ENCODE measurements around the gene KHK.

Gene KHK

DNA sequence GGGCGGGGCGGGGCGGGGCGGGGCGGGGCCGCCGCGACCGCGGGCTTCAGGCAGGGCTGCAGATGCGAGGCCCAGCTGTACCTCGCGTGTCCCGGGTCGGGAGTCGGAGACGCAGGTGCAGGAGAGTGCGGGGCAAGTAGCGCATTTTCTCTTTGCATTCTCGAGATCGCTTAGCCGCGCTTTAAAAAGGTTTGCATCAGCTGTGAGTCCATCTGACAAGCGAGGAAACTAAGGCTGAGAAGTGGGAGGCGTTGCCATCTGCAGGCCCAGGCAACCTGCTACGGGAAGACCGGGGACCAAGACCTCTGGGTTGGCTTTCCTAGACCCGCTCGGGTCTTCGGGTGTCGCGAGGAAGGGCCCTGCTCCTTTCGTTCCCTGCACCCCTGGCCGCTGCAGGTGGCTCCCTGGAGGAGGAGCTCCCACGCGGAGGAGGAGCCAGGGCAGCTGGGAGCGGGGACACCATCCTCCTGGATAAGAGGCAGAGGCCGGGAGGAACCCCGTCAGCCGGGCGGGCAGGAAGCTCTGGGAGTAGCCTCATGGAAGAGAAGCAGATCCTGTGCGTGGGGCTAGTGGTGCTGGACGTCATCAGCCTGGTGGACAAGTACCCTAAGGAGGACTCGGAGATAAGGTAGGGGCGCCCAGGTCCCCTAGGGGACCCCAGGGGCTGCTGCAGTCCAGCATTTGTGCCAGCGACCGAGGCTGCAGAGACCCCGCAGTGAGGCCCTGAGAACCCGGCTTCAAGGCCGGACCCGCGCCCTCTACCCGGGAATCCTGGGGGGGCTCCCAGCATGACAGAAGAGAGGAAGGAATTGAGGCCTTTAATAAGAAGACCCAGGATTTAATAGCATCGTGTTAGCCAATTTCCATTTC is at the start of gene KHK:
Gene KHK (plus strand): TSS at position 49 of the 870 bp plus-strand sequence. CDS start 488 bp downstream, at position 537.
- peak; percentile 31 for DNase-seq

DNA sequence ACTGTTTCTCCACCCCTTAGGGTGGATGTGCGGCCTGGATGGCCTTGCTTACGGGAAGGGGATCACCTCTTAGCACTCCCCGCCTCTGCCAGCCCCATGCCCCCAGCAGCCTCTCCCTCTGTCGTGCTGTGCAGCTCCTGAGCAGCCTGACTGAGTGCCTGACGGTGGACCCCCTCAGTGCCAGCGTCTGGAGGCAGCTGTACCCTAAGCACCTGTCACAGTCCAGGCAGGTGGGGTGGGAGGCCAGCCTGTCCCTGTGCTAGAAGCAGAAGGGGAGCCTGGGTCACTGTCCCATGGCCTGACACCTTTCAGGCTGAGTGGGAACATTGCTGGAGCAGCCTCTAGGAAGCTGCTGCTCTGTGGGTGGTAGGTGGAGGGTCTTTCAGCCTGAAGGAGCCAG is 48.6 kb upstream of the KHK start:
- no peak for DNase-seq

DNA sequence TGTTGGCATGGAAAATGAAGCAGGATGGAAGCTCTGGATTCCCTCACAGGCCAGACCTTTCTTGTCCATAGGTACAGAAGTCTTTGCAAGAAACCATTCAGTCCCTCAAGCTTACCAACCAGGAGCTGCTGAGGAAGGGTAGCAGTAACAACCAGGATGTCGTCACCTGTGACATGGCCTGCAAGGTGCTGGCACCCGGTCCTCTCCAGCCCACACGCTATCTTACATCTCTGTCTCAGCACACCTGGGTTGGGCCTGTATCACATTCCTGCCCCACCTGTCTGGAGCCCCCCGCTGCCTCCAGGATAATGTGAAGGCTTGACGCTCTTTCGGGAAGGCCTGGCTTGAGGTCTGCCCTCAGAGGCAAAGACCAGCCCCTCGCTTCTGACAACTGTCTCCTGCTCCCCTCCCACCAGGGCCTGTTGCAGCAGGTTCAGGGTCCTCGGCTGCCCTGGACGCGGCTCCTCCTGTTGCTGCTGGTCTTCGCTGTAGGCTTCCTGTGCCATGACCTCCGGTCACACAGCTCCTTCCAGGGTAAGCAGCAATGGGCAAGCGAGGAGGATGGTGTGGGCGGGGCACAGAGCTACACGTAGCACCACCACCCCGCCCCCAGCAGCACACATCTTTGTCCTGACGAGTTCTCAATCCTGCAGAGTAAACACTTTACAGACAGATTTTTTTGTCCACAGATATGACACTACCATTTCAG is 47.8 kb upstream of the KHK start:
- DNase-seq = no peak

DNA sequence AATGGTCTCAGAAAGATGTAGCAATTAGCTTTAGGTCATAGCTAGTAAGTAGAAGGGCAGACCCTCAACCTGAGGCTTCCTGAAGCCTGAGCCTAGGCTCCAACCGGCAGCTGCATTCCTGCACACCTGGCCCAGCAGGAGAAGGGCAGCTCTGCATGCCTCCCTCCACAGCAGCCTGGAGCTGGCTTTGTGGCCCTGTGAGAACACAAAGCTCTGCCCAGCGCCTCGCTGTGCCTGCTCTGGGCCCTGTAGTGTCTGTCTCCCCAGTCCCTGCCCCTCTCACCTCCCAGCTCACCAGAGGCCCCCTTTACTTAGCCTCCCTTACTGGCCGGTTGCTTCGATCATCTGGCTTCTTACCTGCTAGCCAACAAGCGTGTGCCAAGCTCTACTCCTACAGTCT is 47.1 kb upstream of the KHK start:
- DNase-seq = no peak

DNA sequence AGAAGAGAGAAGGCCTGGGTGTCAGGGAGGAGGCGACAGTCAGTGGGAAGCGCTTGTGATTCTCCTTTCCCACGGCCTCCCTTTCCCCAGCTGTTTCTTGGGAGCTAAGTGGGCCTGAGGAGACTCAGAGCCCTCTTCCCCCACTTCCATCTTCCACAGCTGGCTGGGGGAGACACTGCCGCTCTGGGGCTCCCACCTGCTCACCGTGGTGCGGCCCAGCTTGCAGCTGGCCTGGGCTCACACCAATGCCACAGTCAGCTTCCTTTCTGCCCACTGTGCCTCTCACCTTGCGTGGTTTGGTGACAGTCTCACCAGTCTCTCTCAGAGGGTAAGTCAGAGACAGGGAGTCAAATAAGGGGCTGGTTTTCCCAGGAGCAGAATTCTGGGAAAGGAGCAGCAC is 46.7 kb upstream of the KHK start:
- DNase-seq = no peak

DNA sequence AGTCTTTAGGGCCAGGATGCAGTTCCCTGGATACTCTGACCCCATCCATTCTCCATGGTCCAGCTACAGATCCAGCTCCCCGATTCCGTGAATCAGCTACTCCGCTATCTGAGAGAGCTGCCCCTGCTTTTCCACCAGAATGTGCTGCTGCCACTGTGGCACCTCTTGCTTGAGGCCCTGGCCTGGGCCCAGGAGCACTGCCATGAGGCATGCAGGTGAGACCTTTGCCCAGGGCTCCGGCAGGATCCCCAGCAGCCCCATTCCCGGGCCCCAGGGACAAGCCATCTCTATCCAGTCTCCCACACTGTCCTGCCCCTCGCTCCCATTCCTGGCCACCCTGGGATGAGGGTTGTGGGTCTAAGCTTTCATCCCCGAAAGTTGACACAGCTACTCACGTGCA is 46.3 kb upstream of the KHK start:
- no peak for DNase-seq

DNA sequence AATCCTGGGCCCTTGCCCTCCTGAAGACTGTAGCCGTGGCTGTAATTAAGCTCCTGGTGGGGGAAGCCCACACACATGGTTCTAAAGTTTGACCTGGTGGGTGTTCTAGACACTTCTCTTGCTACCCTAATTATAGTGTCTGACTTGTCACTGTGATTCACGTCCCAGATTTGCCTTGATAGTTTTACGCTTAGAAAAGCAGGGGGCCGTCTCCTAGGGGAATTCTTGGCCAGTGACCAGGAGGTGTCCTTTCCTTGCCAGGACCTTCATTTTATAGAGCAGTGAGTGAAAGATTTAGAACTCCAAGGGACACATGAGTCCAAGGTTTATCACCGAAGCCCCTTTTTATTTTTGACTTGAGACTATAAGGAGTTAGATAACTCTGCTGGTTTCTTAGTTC is 44.8 kb upstream of the KHK start:
- no peak for DNase-seq

DNA sequence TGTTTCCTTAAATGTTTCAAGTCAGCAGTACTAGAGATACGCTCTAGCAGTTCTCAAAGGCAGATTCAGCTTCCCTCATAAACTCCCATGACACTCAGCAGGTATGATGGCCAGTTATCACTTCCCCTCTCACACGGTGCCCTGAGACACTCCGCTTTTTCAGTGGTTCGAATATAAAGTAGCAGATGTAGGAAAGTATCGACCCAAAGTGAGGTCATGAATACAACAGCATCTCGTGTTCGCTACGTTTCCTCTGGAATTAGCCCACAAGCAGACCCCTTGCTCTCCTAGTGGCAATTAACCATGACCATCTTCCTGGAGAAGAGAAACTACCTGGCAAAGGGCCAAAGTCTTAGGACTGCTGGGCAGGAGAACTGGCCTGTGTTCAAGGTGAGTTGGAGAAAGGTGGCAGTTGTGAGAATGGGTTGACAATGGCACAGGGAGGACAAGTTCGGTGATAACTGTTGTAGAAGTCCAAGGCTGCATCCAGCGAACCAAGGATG is 44.4 kb upstream of the KHK start:
- no peak for DNase-seq

DNA sequence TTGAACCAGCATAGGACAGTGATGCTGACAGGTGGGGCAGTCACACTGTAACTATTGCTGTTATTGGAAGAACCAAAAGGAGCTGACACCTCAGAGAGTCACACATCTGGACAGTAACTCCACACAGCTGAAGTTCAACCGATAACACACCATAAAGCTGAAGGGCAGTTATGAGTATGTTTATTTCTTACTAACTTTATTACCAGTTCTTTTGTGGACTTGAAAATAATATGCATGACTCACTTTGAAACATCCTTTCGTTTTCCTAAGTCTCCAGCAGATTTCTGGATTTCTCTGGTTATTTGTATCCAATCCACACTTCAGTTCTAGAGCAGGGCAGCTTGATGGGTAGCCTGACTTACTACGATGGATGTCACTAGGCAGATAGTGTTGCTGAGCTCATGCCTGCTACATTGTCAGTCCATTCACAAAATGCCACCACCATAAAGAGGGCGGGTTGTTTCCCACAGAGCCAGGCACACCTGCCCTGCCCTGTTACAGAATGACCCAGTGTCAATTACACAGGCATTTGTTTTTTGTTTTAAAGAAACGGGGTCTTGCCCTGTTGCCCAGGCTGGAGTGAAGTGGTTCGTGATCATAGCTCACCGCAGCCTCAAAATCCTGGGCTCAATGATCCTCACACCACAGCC is 43.5 kb upstream of the KHK start:
- no peak for DNase-seq

DNA sequence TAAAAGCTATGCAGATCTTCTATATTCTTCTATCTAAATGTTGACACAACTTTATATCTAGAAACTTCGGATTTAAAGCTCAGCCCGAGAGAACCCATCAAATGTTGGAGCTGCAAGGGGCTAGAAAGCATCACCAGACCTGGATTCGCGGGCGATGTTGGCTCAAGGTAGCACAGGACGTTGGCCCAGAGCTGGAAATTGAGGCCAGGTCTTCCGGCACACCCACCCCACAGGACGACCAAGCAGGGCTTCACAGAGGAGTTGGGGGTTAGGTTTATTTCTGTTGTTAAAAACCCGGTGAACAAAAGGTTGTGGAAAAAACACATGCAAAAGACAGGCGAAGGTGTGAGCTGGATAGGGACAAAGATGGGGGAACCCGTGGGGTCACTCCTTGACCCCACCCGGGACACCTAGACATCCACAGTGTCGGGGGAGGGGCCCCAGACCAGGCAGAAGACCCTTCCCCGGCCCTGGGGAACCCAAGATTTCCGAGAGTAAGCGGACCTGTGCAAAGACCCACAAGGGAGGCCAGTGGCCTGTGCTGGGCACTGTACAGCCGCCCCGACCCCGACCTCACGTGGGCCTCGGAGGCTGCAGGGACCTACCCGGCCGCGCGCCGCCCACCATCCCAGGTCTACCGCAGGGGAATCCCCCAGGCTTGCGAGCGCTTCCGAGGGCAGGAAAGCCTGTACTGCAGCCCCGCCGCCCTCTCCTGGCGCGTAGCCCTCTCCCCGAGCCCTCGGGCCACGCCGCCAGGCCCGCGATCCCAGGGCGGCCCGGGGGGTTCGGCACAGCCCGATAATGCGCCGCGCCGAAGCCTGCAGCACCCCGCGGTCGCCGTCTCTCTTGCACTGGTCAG is 36.9 kb upstream of the KHK start:
- no peak for DNase-seq

DNA sequence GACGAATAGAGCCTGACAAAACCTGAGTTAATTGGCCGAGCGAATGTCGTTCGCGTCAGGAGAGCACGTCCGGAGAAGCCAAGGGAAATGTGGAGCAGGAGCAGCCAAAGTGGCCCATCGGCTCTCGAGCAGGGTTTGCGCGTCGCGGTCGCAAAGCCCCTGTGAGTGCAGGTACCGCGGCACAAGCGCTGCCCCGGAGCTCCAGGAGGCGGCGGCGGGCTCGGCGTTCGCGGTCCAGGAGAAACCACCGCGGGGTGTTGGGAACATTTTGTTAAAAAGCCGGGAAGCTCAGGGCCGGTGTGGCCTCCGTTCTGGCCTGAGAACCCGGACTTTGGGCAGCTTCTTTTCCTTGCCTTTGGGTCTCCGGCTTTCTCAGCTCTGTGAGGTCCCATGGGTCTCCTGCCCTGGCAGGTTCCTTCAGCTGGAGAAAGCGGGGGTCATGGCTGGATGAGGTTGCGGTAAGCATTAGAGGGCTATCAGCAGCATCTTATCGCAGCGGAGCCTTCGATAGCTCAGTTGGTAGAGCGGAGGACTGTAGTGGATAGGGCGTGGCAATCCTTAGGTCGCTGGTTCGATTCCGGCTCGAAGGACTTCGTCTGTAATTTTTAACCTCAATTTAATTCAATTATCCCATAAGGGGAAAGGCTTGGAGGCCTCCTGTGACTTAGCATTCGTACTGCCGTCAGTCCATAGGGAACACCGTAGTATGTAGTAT is 36.1 kb upstream of the KHK start:
- DNase-seq = peak; percentile 97

DNA sequence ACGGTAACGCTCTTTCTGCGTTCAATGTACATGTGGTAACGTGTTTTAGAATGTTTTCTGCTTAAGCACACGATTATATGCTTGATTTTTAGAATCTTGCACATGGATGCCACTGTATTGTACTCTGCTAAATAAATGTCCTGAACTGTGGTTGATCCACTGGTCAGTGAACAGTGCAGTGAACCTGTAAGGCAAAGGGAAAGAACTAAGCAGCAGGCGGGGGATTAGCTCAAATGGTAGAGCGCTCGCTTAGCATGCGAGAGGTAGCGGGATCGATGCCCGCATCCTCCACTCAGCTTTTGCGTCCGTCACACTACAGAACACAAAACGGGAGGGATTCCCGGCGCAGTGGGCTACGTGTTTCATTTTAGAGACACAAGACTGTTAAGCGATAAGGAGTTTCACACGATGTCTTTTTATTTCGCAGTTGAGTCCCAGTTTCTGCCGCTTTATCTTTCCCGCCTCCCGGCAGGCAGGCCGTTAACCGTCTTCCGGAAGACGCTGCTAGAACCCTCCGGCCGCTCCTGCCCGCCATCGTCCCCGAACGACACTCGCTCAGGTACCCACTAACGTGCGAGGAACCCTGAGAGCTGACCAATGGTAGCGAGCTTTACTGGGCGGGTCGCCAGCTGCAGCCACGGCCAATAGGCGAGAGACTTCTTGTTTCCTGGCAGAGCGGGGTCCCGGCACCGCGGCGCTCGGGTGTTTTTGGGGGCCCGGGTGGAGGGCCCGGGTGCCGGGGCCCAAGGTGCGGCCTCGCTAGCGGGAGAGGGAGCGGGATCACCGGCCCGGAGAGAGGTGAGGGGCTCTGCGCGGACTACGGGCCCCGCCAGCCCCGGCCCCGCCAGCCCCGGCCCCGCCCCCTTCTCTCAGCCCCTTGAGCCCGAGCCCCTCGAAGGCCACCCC is 35.3 kb upstream of the KHK start, which contains the start of gene AGBL5:
Gene AGBL5 (plus strand): TSS at position 673 of the 906 bp plus-strand sequence. CDS start 1,291 bp downstream, outside the sequence.
- DNase-seq = peak; percentile 95

DNA sequence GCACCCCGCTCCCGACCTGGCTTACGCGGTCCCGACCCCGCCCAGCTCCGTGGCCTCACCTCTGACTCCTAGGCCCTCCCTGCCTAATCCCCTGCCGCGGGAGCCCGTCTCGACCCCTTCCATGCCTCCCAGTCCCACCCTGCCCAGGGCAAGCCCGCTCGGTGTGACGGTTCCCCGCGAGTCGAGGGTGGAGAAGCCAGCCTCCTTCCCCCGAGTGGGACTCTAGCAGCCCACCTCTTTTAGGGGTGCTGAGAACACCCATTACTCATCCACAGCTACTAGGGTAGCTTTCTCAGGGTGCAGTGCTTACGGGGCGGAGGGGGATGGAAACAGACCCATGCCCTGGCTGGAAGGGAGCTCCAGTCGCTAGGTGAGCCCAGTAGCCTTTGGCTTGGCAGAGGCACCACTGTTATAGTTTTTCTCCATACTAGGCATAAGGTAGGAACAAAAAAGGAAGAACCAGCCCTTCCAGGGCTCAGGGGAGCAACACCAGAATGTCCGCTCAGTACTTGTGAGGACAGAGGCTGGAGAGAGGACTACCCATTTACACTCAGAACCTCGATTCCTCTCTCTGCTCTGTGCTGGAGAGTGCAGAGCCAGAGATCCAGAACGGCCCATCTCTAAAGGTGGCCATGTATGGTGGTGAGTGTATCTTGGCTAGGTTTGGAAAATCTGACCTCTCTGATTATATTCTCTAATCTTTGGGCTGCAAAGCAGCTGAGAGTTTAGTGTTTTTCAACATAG is 34.5 kb upstream of the KHK start:
- no peak for DNase-seq

DNA sequence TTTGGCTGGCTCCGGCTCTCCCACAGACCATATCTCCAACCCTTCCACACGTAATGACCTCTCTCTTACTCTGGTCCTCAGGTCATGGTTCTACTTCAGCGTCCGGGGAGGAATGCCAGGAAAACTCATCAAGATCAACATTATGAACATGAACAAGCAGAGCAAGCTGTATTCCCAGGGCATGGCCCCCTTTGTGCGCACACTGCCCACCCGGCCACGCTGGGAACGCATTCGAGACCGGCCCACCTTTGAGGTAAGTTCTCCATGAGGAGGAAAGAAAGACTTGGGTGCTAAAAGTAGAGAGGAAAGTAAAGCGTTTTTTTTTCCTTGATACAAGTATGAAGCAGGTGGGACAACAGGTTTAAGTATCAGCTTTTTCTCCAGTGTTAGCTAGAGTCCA is 33.3 kb upstream of the KHK start:
- DNase-seq = no peak

DNA sequence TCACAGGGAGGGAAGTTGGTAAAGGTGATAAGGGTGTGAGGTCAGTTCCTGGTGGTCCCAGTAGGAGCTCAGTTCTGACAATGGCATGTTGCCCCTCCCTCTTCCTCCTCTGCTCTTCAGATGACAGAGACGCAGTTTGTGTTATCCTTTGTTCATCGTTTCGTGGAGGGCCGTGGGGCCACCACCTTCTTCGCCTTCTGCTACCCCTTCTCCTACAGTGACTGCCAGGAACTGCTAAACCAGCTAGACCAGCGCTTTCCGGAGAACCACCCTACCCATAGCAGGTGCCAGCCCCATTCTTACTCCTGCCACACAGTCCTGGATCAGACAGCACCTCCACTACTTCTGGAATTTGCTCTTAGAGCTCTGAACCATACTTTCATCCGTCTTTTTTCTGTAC is 32.8 kb upstream of the KHK start:
- DNase-seq = no peak

DNA sequence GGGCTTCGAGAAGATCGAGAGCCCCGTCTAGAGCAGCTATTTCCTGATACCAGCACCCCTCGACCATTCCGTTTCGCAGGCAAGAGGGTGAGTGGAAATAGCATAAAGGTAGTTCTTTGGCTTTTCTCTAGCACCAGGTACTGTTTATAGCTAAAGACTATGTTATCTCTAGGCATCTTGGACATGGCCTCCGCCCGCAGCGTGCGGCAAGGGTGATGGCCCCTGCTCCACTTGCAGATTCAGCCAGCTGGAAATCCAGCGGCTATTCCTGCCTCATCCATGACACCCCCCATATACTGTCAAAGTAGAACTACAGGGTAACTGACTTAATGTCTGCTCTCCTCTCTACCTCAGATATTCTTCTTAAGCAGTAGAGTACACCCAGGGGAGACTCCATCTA is 31.9 kb upstream of the KHK start:
- no peak for DNase-seq

DNA sequence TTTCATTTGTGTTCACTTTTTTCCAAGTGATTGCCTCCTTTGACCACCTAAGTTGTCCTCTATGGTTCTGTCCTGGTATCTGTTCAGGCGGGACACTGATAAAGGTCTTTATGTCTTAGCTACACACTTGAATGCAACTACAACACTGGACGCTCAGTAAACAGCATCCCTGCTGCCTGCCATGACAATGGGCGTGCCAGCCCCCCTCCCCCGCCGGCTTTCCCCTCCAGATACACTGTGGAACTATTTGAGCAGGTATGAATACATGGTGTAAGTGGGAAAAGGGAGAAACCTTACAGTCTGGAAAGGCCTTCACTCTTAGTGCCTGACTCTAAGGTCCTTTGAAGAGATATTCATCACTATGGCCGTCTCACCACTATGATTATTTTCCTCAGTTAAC is 29.4 kb upstream of the KHK start:
- DNase-seq = no peak

DNA sequence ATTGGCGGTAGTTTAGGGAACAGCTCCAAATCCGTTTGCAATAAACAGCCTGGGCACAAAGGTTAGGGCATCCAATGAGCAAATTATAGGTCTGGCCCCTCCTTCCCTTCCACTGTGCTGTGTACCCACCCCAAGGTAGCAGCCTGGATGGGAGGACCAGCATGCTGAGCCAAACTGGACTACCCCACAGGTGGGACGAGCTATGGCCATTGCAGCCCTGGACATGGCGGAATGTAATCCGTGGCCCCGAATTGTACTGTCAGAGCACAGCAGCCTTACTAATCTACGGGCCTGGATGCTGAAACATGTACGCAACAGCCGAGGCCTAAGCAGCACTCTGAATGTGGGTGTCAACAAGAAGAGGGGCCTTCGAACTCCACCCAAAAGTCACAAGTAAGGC is 28.4 kb upstream of the KHK start:
- no peak for DNase-seq

DNA sequence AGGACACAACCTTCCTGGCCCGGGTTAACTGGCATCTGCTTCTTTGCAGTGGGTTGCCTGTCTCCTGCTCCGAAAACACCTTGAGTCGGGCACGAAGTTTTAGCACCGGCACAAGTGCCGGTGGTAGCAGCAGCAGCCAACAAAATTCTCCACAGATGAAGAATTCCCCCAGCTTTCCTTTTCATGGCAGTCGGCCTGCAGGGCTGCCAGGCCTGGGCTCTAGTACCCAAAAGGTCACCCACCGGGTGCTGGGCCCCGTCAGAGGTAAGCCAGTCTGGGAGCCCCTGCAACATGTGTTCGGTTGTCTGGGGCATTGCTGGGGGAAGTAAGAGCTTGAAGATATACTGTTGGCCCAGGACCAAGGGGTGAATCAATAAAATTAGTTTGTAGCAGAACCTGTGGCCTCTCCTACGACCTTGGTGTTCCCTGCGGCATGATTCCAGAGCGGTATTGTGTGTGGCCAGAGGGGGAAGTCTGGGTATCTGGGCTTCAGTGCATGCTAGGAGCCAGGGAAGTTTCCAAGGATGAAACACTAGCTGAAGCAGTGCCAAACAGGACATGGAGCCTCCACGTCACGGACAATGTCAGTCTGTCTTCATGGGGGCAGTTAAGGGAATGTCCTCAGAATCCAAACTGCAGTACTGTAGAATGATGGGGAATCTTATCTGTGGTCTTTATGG is 27.3 kb upstream of the KHK start:
- DNase-seq = no peak

All from NCI-H1694 treated with DMSO at 0.1 percent for 48 hours (cell line).